Neutrophil (primary cell): Measurements from ENCODE around the gene AKAP10.
"Not testable (repeated sequence)": the region's sequence is repeated elsewhere in the genome, so short reads cannot be mapped to it uniquely, and the experiment has no call there.

ENCODE experiments used
- H3K27ac ChIP-seq: fragments of 200-600 bp; sonication (generic); 2 replicates; pipeline ENCODE4 v1.5.1; 2016; ENCODE audit warnings: mild to moderate bottlenecking, moderate library complexity
- H3K27me3 ChIP-seq: fragments of 200-600 bp; sonication (generic); 2 replicates; pipeline ENCODE4 v1.6.0; 2016; ENCODE audit warnings: mild to moderate bottlenecking
- H3K36me3 ChIP-seq: fragments of 200-600 bp; sonication (generic); 2 replicates; pipeline ENCODE4 v1.5.1; 2017
- H3K4me1 ChIP-seq, 2 experiments: fragments of 200-600 bp in 1 of 2; sonication (generic) in 1 of 2; 1 replicate in 1 of 2; 2 replicates in 1 of 2; pipeline versions ENCODE4 v1.5.1 to v1.6.1; 2013 to 2016; ENCODE audit warnings: low read depth in 1 of 2, low read length in 1 of 2, mild to moderate bottlenecking in 1 of 2, moderate library complexity in 1 of 2; ENCODE audit not compliant: control insufficient read depth in 1 of 2, insufficient read depth in 1 of 2
- H3K4me3 ChIP-seq, 2 experiments: fragments of 200-600 bp in 1 of 2; sonication (generic) in 1 of 2; 1 replicate in 1 of 2; 2 replicates in 1 of 2; pipeline ENCODE4 v1.5.1; 2013 to 2016; ENCODE audit warnings: low read depth in 1 of 2, low read length in 1 of 2, mild to moderate bottlenecking in 1 of 2, moderate library complexity in 1 of 2
- H3K9me3 ChIP-seq: fragments of 200-600 bp; sonication (generic); 2 replicates; pipeline ENCODE4 v1.5.1; 2016
- TF ChIP-seq, protein P1 (sequence below): fragments of 200-600 bp; sonication (generic); IDR thresholded peaks from 2 replicates; pipeline ENCODE4 v1.5.1; 2016; ENCODE audit warnings: antibody characterized with exemption

AKAP10 gene

DNA sequence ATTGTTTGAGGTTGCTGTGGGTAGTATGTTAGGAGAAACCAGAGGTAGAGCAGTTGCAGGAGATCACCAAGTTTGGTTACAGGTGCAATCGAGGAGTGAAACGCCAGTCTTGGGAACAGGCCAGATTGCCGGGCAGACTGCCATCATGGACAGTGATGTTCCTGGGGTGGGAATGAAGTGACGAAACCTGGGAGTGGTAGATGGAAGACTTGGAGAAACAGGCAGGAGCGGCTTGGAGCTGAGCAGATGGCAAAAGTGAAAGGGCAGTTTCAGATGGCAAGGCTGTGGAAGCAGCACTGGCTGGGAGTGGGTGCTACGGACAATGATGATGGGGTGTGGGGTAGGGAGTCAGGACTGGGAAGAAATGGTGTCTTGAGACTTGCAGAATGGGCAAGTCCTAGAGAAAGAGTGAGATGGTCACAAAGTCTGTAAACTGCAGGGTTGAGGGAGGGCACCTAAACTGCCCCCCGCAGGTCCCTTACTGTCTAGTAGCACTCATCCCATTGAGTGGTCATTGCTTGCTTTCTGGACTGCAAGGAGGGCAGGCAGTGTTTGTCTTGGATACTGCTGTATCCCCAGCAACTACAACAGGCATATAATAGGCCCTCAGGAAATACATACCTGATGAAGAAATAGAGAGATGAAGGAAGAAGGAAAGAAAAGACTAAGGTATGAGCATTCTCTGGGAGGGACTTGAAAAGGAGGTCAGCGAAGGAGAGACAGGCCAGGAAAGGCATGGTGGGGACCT, 80.4 kb downstream of the AKAP10 start:
- H3K27me3 ChIP-seq, result no peaks in the 10 kb centered on the region
- H3K27ac ChIP-seq, result no peak overlapping the region
- no peaks in the 10 kb centered on the region for H3K9me3 ChIP-seq
- TF ChIP-seq, protein P1, sequence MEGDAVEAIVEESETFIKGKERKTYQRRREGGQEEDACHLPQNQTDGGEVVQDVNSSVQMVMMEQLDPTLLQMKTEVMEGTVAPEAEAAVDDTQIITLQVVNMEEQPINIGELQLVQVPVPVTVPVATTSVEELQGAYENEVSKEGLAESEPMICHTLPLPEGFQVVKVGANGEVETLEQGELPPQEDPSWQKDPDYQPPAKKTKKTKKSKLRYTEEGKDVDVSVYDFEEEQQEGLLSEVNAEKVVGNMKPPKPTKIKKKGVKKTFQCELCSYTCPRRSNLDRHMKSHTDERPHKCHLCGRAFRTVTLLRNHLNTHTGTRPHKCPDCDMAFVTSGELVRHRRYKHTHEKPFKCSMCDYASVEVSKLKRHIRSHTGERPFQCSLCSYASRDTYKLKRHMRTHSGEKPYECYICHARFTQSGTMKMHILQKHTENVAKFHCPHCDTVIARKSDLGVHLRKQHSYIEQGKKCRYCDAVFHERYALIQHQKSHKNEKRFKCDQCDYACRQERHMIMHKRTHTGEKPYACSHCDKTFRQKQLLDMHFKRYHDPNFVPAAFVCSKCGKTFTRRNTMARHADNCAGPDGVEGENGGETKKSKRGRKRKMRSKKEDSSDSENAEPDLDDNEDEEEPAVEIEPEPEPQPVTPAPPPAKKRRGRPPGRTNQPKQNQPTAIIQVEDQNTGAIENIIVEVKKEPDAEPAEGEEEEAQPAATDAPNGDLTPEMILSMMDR, result no peak
- H3K36me3 ChIP-seq, result peaks cover 30% of the 10 kb centered on the region
- H3K4me1 ChIP-seq, result peaks cover 10 to 11% of the 10 kb centered on the region in 2 experiments
- H3K4me3 ChIP-seq, result no peak overlapping the region

DNA sequence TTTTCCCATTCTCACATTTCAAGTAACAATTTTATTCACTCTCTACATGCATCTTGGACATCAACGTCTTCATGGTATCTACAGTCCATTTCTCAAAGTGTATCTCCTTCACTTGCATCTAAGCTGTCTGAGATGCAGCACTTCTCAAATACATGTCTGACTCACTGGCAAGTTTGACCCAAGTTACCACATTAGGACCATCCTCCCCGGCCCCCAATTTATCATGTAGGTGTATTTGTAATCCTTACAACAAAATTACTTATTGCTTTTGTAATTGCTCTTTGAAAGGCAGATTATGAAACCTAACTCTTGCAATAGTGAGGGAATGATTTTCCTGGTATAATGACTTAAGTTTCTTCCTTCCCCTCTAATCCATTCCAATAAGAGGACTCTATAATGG, 80.9 kb downstream of the AKAP10 start:
- TF ChIP-seq, protein P1, result no peak
- Histone ChIP-seq H3K27me3 (no peaks in the 10 kb centered on the region), H3K27ac (no peak overlapping the region), H3K36me3 (peaks cover 24% of the 10 kb centered on the region), H3K4me1 (peaks cover 10 to 11% of the 10 kb centered on the region in 2 experiments), H3K9me3 (no peaks in the 10 kb centered on the region), H3K4me3 (no peak overlapping the region)

- H3K27me3 ChIP-seq, H3K9me3 ChIP-seq, H3K4me3 ChIP-seq, H3K27ac ChIP-seq, H3K36me3 ChIP-seq, H3K4me1 ChIP-seq: not testable (repeated sequence)
These were observed 87.1 kb downstream of the AKAP10 start for GRCh38 chr17:19890554-19890953.

GRCh38 chr17:19890001-19890400, 87.6 kb downstream of the AKAP10 start:
- H3K27ac ChIP-seq, H3K4me3 ChIP-seq, H3K4me1 ChIP-seq, H3K27me3 ChIP-seq, H3K36me3 ChIP-seq, H3K9me3 ChIP-seq: not testable (repeated sequence)

DNA sequence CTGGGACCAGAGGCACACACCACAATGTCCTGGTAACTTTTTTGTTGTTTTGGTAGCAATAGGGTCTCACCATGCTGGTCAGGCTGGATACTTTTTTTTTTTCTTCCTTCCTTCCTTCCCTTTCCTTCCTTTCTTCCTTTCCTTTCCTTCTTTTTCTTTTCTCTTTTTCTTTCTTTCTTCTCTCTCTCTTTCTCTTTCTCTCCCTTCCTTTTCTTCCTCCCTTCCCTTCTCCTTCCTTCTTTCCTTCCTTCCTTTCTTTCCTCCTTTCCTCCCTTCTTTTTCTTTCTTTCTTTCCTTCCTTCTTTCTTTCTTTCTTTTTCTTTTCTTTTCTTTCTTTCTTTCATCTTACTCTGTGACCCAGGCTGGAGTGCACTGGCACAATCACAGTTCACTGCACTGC, 91.5 kb downstream of the AKAP10 start:
- H3K9me3 ChIP-seq, result no peaks in the 10 kb centered on the region
- no peak overlapping the region for H3K27ac ChIP-seq
- H3K27me3 ChIP-seq, result no peaks in the 10 kb centered on the region
- H3K4me1 ChIP-seq, result no peaks in the 10 kb centered on the region
- TF ChIP-seq, protein P1, result no peak
- no peaks in the 10 kb centered on the region for H3K36me3 ChIP-seq
- H3K4me3 ChIP-seq, result no peak overlapping the region

DNA sequence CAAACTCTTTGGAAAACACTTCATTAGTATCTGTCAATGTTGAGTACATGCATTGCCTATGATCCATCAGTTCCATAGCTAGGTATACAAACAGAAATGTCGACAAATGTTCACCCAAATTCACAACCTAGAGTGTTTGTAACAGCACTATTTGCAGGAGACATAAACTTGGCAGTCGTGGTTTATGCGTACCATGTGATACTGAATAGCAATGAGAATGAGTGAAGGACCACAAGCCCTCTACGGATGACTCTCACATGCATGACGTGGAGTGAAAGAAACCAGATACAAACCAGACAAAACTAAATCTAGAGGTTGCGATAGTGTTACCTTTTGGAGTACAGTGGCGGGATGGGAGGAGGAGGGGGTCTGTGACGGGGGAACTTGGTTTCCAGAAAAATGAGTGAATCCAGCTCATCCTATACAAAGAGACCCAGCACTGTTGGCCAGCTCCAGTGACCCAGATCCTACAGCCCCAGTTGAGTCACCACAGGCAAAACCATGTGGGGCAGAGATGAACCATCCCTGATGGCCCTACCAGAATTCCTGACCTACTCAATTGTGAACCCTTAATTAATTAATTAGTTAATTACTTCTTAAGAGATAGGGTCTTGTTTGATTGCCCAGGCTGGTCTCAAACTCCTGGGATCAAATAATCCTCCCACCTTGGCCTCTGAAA, 94.0 kb downstream of the AKAP10 start:
- no peak overlapping the region for H3K27ac ChIP-seq
- H3K4me1 ChIP-seq, result no peaks in the 10 kb centered on the region
- H3K27me3 ChIP-seq, result peaks cover 6% of the 10 kb centered on the region
- TF ChIP-seq, protein P1, result no peak
- no peaks in the 10 kb centered on the region for H3K9me3 ChIP-seq
- no peaks in the 10 kb centered on the region for H3K36me3 ChIP-seq
- no peak overlapping the region for H3K4me3 ChIP-seq
